Measurements from ENCODE around the gene AATK.

GRCh38 chr17:81136366-81136765 is 29.7 kb downstream of the AATK start:
- TF ChIP-seq CTCF (IDR thresholded peaks at IDR 0.05), result no peak
- no peak for TF ChIP-seq POLR2AphosphoS5 (IDR thresholded peaks at IDR 0.05)
- TF ChIP-seq POLR2A (IDR thresholded peaks at IDR 0.05), result no peak

Data from upper lobe of left lung (tissue), 4 donors.